IMR-90 (cell line): ENCODE measurements around the gene CELA3A. TPM values are rescaled to one million over a fixed set of nuclear protein-coding genes. Genes with fewer than 3 reads are reported as not detected.
A peak's percentile ranks its signal among the peaks of the same experiment; 100 is the strongest.

Experiments used
- ATAC-seq: fragments of 200-7000 bp; cut with Tn5 transposase; 2 replicates; pipeline ENCODE4 v1.9.1; 2020; ENCODE audit warnings: low read depth, mild to moderate bottlenecking, moderate library complexity
- BruUV-seq: library from RNA; stranded (reverse); fragments of 400-500 nt; replicated peaks from 2 replicates; lab custom pipeline; 2021; lab: Mats Ljungman, UMichigan
- CTCF ChIA-PET: fragments of 300-600 bp; formaldehyde crosslinking; extraction: SDS; loops from one replicate; lab custom pipeline; 2021; ENCODE audit warnings: antibody characterized with exemption; lab: Yijun Ruan, JAX
- POLR2A ChIA-PET: fragments of 300-600 bp; sonication (Branson Sonifier 250); formaldehyde crosslinking; loops from one replicate; lab custom pipeline; 2022; ENCODE audit warnings: antibody characterized with exemption; ENCODE audit not compliant: unreplicated experiment; lab: Charles Lee
- DNase-seq: peaks from one replicate; pipeline ENCODE4 v3.0.0; 2013
- H2AFZ ChIP-seq: replicated peaks from 2 replicates; pipeline ENCODE3; 2013; ENCODE audit warnings: low read length, mild to moderate bottlenecking; ENCODE audit not compliant: poor library complexity
- H2AK5ac ChIP-seq: 2 replicates; pipeline ENCODE4 v1.6.1; 2013; ENCODE audit warnings: low read depth, low read length, inconsistent platforms
- H2AK9ac ChIP-seq: replicated peaks from 2 replicates; pipeline ENCODE3; 2013; ENCODE audit warnings: mild to moderate bottlenecking, low read depth, low read length, moderate library complexity; ENCODE audit not compliant: poor library complexity
- H2BK120ac ChIP-seq: 2 replicates; pipeline ENCODE4 v1.6.1; 2013; ENCODE audit warnings: low read depth, low read length, inconsistent platforms
- H2BK15ac ChIP-seq: 3 replicates; pipeline ENCODE4 v1.6.1; 2013; ENCODE audit warnings: low read depth, low read length, inconsistent platforms
- H2BK20ac ChIP-seq: 2 replicates; pipeline ENCODE4 v1.6.1; 2013; ENCODE audit warnings: low read depth, mild to moderate bottlenecking, inconsistent platforms, low read length, moderate library complexity
- H2BK5ac ChIP-seq: 2 replicates; pipeline ENCODE4 v1.6.1; 2013; ENCODE audit warnings: mild to moderate bottlenecking, low read depth, low read length, inconsistent platforms; ENCODE audit not compliant: poor library complexity, severe bottlenecking
- H3K14ac ChIP-seq: replicated peaks from 2 replicates; pipeline ENCODE4 v1.6.1; 2013; ENCODE audit warnings: low read depth, low read length, inconsistent platforms
- H3K18ac ChIP-seq: 2 replicates; pipeline ENCODE4 v1.6.1; 2013; ENCODE audit warnings: low read depth, low read length, control low read depth
- H3K23ac ChIP-seq: 2 replicates; pipeline ENCODE4 v1.6.1; 2013; ENCODE audit warnings: low read depth, low read length, inconsistent platforms
- H3K27ac ChIP-seq: 2 replicates; pipeline ENCODE4 v1.5.1; 2013; ENCODE audit warnings: mild to moderate bottlenecking, control low read depth, low read length; ENCODE audit not compliant: insufficient read depth
- H3K27me3 ChIP-seq: 2 replicates; pipeline ENCODE4 v1.6.1; 2013; ENCODE audit warnings: low read length; ENCODE audit not compliant: control insufficient read depth, insufficient read depth
- H3K36me3 ChIP-seq: 2 replicates; pipeline ENCODE4 v1.6.1; 2013; ENCODE audit warnings: low read length, mixed read lengths; ENCODE audit not compliant: control insufficient read depth, insufficient read depth
- H3K4ac ChIP-seq: 2 replicates; pipeline ENCODE4 v1.6.1; 2013; ENCODE audit warnings: low read depth, low read length, inconsistent platforms
- H3K4me1 ChIP-seq: 2 replicates; pipeline ENCODE4 v1.6.1; 2013; ENCODE audit warnings: low read length, mixed read lengths; ENCODE audit not compliant: control insufficient read depth, insufficient read depth
- H3K4me2 ChIP-seq: 2 replicates; pipeline ENCODE4 v1.6.1; 2013; ENCODE audit warnings: low read depth, mild to moderate bottlenecking, control low read depth, low read length, moderate library complexity
- H3K4me3 ChIP-seq: 2 replicates; pipeline ENCODE4 v1.5.1; 2013; ENCODE audit warnings: low read depth, mild to moderate bottlenecking, control low read depth, low read length, moderate library complexity; ENCODE audit not compliant: insufficient read depth
- H3K56ac ChIP-seq: 2 replicates; pipeline ENCODE4 v1.6.1; 2013; ENCODE audit warnings: low read length, inconsistent platforms; ENCODE audit not compliant: insufficient read depth; ENCODE audit errors: extremely low read depth
- H3K79me1 ChIP-seq, 2 experiments: 2 replicates each; pipeline ENCODE4 v1.6.1; 2013; ENCODE audit warnings: low read length in 2 of 2, inconsistent platforms in 1 of 2, low read depth in 1 of 2
- H3K9ac ChIP-seq: 2 replicates; pipeline ENCODE4 v1.6.1; 2013; ENCODE audit warnings: low read depth, low read length, control low read depth
- H3K9me1 ChIP-seq: 2 replicates; pipeline ENCODE4 v1.6.1; 2013; ENCODE audit warnings: low read length, inconsistent platforms; ENCODE audit not compliant: insufficient read depth
- H3K9me3 ChIP-seq: 2 replicates; pipeline ENCODE4 v1.6.1; 2013; ENCODE audit warnings: low read length; ENCODE audit not compliant: control insufficient read depth, insufficient read depth
- H4K20me1 ChIP-seq: 2 replicates; pipeline ENCODE4 v1.6.1; 2013; ENCODE audit warnings: low read length, inconsistent platforms; ENCODE audit not compliant: insufficient read depth
- H4K5ac ChIP-seq: 2 replicates; pipeline ENCODE4 v1.6.1; 2013; ENCODE audit warnings: mild to moderate bottlenecking, low read depth, low read length, control low read depth
- H4K8ac ChIP-seq, 2 experiments: 2 replicates each; pipeline ENCODE4 v1.6.1; 2013; ENCODE audit warnings: low read depth in 2 of 2, low read length in 2 of 2, control low read depth in 1 of 2, inconsistent platforms in 1 of 2
- H4K91ac ChIP-seq: 2 replicates; pipeline ENCODE4 v1.6.1; 2013; ENCODE audit warnings: low read depth, low read length, inconsistent platforms; ENCODE audit not compliant: insufficient read depth
- BHLHE40 ChIP-seq: fragments of 150-350 bp; IDR thresholded peaks from 2 replicates; pipeline ENCODE4 v1.6.1; 2016; ENCODE audit warnings: mild to moderate bottlenecking, low read depth, low read length
- CEBPB ChIP-seq: IDR thresholded peaks from 2 replicates; pipeline ENCODE4 v1.6.1; 2012; ENCODE audit warnings: low read depth, low read length, improper control_type of control experiment
- CTCF ChIP-seq: conservative IDR thresholded peaks from 2 replicates; pipeline ENCODE4 v1.5.1; 2012; ENCODE audit warnings: mild to moderate bottlenecking, low read depth, low read length, improper control_type of control experiment
- ELK1 ChIP-seq: fragments of 150-350 bp; IDR thresholded peaks from 2 replicates; pipeline ENCODE4 v1.6.1; 2016; ENCODE audit warnings: low read depth, mild to moderate bottlenecking, low read length, moderate library complexity, borderline replicate concordance
- FOS ChIP-seq: fragments of 150-350 bp; IDR thresholded peaks from 2 replicates; pipeline ENCODE4 v1.6.1; 2016; ENCODE audit warnings: low read depth, low read length
- MAZ ChIP-seq: IDR thresholded peaks from 2 replicates; pipeline ENCODE4 v1.6.1; 2012; ENCODE audit warnings: low read depth, mild to moderate bottlenecking, low read length, improper control_type of control experiment, moderate library complexity, borderline replicate concordance
- MXI1 ChIP-seq: IDR thresholded peaks from 2 replicates; pipeline ENCODE4 v1.6.1; 2012; ENCODE audit warnings: low read depth, mild to moderate bottlenecking, low read length, moderate library complexity, borderline replicate concordance
- NFE2L2 ChIP-seq: fragments of 150-350 bp; IDR thresholded peaks from 2 replicates; pipeline ENCODE4 v1.6.1; 2016; ENCODE audit warnings: low read depth, mild to moderate bottlenecking, low read length
- POLR2A ChIP-seq: IDR thresholded peaks from 2 replicates; pipeline ENCODE4 v1.6.1; 2012; ENCODE audit warnings: mild to moderate bottlenecking, low read depth, low read length
- RCOR1 ChIP-seq: IDR thresholded peaks from 2 replicates; pipeline ENCODE4 v1.6.1; 2012; ENCODE audit warnings: mild to moderate bottlenecking, low read length, improper control_type of control experiment; ENCODE audit not compliant: insufficient replicate concordance
- RFX5 ChIP-seq: IDR thresholded peaks from 2 replicates; pipeline ENCODE4 v1.8.0; 2012; ENCODE audit warnings: low read depth, mild to moderate bottlenecking, low read length, moderate library complexity
- SMC3 ChIP-seq: fragments of 150-350 bp; IDR thresholded peaks from 2 replicates; pipeline ENCODE4 v1.6.1; 2016; ENCODE audit warnings: low read depth, mild to moderate bottlenecking, antibody characterized with exemption, low read length, moderate library complexity
- USF2 ChIP-seq: fragments of 150-350 bp; IDR thresholded peaks from 2 replicates; pipeline ENCODE4 v1.6.1; 2017; ENCODE audit warnings: mild to moderate bottlenecking, antibody characterized with exemption, low read length, low read depth
- WGBS, 2 experiments: methylation state at CpG; one replicate each; pipeline versions ENCODE4 v1.1.5 to v1.1.7; 2013; ENCODE audit warnings: missing lambda C conversion rate in 2 of 2; ENCODE audit not compliant: insufficient read length in 1 of 2; ENCODE audit errors: extremely low coverage in 2 of 2; 5-methylcytosine and 5-hydroxymethylcytosine counted together
- dilution Hi-C: fragments of 300-500 bp; cut with HindIII; formaldehyde crosslinking; loops from one replicate; pipeline ENCODE4 v1.14.3; 2018; ENCODE audit warnings: low sequenced_read_pairs; ENCODE audit not compliant: unreplicated experiment
- in situ Hi-C: fragments of 300-500 bp; cut with MboI; formaldehyde crosslinking; loops from 3 replicates; pipeline ENCODE4 v1.14.3; 2019; ENCODE audit warnings: low sequenced_read_pairs, inconsistent platforms, mixed read lengths
- intact Hi-C: fragments of 100-400 bp; cut with micrococcal nuclease; formaldehyde crosslinking; loops from 2 replicates; pipeline ENCODE4 v1.10.0; 2022
- polyA plus RNA-seq, 3 experiments: library from polyadenylated mRNA; depleted of rRNA; stranded (reverse); fragments of >200 nt; gene quantifications; 2 replicates each; pipeline ENCODE4 v1.2.3, GENCODE V29; 2012; ENCODE audit warnings: low replicate concordance in 1 of 3
- total RNA-seq: library from RNA; depleted of rRNA; stranded (reverse); fragments of >200 nt; gene quantifications from 2 replicates; pipeline ENCODE4 v1.2.3, GENCODE V29; 2012

The CELA3A gene
- total and polyA plus RNA-seq, 2 of the 4 experiments (the other 2 are of a cell fraction), result not detected

GRCh38 chr1:22025368-22026155 is 24.1 kb downstream of the CELA3A start:
- H3K27me3 ChIP-seq, result no peaks in the 10 kb centered on the region
- peaks cover 6% of the 10 kb centered on the region; the same call in 1 of the 2 replicates for H4K20me1 ChIP-seq
- peak overlapping the region; percentile 97 for H4K91ac ChIP-seq
- H3K9ac ChIP-seq, result peak overlapping the region; percentile 90
- peak overlapping the region; percentile 86 for H3K27ac ChIP-seq
- DNase-seq (peak; percentile 88), ATAC-seq (peak; percentile 96)
- peak overlapping the region; percentile 74 for H4K5ac ChIP-seq
- H3K18ac ChIP-seq, result peak overlapping the region; percentile 43
- POLR2A ChIA-PET, result interaction anchor here (0.6 kb wide), 1 partner anchor 13 kb away, joined by 3 read pairs; no protein-coding TSS in a partner anchor
- peak overlapping the region; percentile 98 for H3K4ac ChIP-seq
- no peak overlapping the region for H2BK20ac ChIP-seq
- H3K79me1 ChIP-seq, result peaks cover 0 to 25% of the 10 kb centered on the region in 2 experiments; a peak in 3 of 4 replicates
- H2AK5ac ChIP-seq, result peak overlapping the region; percentile 97
- H2AK9ac ChIP-seq, result peak overlapping the region; percentile 98
- 0 out of 2 replicates have a peak, but pooled peaks cover under 1% of the 10 kb centered on the region for H3K36me3 ChIP-seq
- peak overlapping the region; percentile 79 for H2BK120ac ChIP-seq
- CTCF ChIA-PET, result interaction anchor here (0.6 to 0.8 kb wide), 2 partner anchors 283 to 700 kb away, joined by 4 read pairs; no protein-coding TSS in a partner anchor
- peak overlapping the region; percentile 97 for H3K23ac ChIP-seq
- H3K4me2 ChIP-seq, result peak overlapping the region; percentile 90
- peak overlapping the region; percentile 89 for H3K56ac ChIP-seq
- H2AFZ ChIP-seq, result peak overlapping the region; percentile 96
- 0% methylated on average over 1 of the region's 42 CpGs; no CpG with 5 or more reads in 1 of the 2 experiments for WGBS, 2 experiments
- H3K4me3 ChIP-seq, result peak overlapping the region; percentile 72
- peak overlapping the region; percentile 13; the same call in 1 of the 3 replicates for H2BK15ac ChIP-seq
- peak overlapping the region; percentile 73 for H2BK5ac ChIP-seq
- in situ Hi-C loops (no loop called here), dilution Hi-C loops (no loop called here), intact Hi-C loops (loop anchor here (10.0 kb wide), 1 partner anchor 389 kb away; no protein-coding TSS in a partner anchor)
- BruUV-seq, result TSS peak; percentile 82
- H3K4me1 ChIP-seq, result peaks cover 6% of the 10 kb centered on the region
- H3K9me3 ChIP-seq, result no peaks in the 10 kb centered on the region
- H3K9me1 ChIP-seq, result peaks cover 8% of the 10 kb centered on the region
- H3K14ac ChIP-seq, result peak overlapping the region; percentile 97
- H4K8ac ChIP-seq, result peak overlapping the region; percentile 97 to 98
- TF ChIP-seq RCOR1, result no peak
- no peak for TF ChIP-seq RFX5
- TF ChIP-seq MXI1, result no peak
- TF ChIP-seq SMC3, result no peak
- TF ChIP-seq CEBPB, result no peak
- peak; percentile 87 for TF ChIP-seq MAZ
- no peak for TF ChIP-seq NFE2L2
- TF ChIP-seq ELK1, result peak; percentile 74; the same call in 1 of the 2 replicates
- no peak for TF ChIP-seq USF2
- TF ChIP-seq POLR2A, result peak; percentile 92
- no peak for TF ChIP-seq BHLHE40
- peak; percentile 41; the same call in 1 of the 2 replicates for TF ChIP-seq FOS
- TF ChIP-seq CTCF, result no peak
